GM21360 (cell line): Measurements from ENCODE around the gene NRSN1.

Experiments used
- ATAC-seq: cut with Tn5 transposase; IDR thresholded peaks from one replicate; pipeline ENCODE4 v1.9.1; 2021; ENCODE audit warnings: mild to moderate bottlenecking, moderate library complexity; ENCODE audit not compliant: unreplicated experiment

The NRSN1 gene, protein sequence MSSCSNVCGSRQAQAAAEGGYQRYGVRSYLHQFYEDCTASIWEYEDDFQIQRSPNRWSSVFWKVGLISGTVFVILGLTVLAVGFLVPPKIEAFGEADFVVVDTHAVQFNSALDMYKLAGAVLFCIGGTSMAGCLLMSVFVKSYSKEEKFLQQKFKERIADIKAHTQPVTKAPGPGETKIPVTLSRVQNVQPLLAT

DNA sequence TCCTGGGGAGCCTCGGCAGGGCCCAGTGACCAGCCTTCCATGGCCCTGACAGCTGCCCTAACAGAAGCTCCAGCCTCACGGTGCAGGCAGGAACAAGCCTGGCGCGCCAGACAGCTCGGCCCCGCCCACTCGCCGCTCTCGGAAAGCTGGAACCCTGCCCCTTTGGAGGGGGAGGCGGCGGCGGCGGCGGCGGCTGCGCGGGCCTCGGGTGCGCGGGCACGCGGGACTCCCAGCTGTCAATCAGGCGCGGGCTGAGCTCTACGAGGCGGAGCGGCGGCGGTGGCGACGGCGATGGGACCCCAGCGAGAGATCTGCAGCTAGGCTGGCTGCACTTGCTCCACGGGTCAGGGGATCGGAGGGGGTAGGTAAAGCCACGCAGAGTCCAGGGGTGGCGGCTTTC is at the start of gene NRSN1:
TSS of gene NRSN1 (plus strand) at position 236 of the 400 bp plus-strand sequence. CDS start 8,113 bp downstream, outside the sequence.
- ATAC-seq, result no peak

DNA sequence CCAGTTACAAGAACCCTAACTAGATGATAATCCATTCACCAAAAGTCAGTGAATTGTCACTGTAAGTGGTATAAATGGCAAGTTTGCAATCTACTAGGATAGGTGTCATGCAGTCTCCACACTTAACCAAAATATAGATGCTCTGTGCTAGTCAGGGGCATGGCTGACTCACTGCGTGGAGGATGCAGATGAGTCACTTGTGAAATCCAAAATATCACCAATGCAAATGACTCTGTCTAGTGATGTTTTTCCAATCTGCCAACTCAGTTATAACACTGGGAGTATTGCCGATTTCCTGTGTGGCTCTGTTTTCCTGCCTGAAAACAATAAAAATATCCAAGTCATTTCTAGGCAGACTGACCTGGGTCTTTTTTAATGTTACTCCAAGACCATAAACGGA is 47.8 kb upstream of the NRSN1 start:
- no peak for ATAC-seq

DNA sequence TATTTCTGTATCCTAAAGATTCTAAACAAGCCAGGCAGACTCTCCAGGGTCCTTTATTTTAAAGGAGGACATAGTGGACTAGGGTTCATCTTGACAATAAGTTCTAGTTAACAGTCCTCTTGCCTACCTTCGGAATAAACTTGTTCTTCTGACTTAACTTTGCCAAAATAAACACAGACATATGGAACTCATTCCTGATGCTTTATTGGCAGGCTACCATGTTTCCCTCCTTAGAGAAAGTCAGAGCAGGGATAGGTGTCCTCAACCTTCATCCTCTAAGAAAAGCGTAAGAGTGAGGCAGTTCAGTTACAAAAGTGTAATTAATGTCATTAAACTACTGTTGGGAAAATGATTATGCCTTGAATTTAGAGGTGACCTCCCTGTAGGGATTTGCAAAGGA is 46.9 kb upstream of the NRSN1 start:
- ATAC-seq, result no peak

DNA sequence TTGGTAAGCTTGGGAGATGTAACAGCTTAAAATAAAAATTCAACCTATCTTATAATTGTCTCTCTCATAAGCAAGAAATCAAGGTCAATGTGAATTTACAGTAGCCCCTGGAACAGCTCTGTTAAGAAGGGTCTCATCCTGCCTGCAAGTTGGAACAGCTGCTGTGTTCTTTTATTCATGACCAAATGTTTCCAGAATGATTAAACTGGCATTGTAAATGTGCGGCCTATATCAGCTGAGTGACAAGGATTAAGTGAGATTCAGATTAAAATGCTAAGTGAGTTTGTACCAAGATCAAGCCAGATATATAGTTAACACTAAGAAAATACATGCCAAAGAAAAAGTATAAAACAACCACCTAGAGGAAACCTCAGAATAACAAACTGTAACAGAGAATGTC is 45.3 kb upstream of the NRSN1 start:
- no peak for ATAC-seq

DNA sequence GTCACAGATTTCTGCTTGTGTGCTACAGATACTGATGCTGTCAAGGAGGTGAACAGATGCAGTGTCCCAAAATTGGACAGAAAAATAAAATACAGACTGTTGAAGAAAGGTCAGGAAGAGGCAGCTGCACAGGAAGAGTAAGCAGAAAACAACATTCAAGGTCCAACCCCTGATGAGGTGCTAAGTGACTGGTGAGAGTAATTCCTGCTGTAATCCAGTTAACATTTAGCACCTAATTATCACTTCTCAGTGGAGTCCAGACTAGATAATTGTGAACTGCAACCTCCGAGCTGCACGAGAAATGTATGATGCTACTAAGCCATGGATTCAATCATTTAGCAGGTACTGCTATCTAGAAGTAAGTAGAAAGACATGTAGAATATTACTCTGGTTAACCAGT is 36.3 kb upstream of the NRSN1 start:
- no peak for ATAC-seq

DNA sequence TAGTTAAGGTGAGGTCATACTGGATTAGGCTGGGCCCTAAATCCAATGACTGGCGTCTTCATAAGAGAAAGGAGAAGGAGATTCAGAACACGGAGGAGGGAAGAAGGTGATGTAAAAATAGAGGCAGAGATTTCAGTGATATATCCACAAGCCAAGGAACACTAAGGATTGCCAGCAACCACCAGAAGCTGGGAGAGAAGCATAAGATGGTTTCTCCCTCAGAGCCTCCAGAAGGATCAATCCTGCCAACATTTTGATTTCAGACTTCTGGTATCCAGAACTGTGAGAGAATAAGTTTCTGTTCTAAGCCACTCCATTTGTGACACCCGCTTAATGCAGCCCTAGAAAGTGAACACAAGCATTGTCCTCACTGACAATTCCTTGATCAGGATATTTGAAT is 33.6 kb upstream of the NRSN1 start:
- ATAC-seq, result no peak

DNA sequence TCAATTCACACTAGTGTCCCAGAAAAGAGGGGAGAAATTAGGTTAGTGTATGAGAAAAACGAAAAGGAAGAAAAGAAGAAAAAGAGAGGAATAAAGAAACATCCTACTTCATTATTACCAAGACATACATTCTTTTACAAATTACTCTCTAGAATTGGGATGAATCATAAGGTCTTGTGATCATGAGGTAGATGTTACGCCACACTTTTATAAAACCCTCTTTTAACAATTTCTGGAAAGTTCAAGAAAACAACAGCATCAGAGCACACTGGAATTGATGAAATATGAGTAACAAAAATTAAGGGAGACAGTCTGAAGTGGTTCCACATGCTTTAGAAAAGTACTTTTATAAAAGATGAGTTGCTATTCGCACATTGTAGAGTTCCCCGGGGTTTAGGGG is 32.6 kb upstream of the NRSN1 start:
- ATAC-seq, result no peak

DNA sequence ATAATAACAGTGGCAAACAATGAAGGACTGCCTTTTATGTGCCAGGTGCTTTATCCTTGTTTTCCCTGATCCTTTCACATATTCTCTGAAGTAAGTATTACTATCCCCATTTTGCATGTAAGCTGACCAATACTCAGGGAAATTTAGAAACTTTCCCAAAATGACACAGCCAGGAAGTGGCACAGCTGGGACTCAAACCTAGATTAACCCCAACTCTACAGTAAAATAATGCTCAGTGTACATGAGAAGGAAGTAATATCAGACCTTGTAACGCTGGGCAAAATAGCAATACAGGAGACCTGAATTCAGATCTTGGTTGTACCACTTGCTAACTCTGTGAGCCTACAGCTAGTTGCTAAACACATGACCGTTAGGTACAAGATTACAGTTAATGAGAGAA is 26.8 kb upstream of the NRSN1 start:
- ATAC-seq, result no peak

DNA sequence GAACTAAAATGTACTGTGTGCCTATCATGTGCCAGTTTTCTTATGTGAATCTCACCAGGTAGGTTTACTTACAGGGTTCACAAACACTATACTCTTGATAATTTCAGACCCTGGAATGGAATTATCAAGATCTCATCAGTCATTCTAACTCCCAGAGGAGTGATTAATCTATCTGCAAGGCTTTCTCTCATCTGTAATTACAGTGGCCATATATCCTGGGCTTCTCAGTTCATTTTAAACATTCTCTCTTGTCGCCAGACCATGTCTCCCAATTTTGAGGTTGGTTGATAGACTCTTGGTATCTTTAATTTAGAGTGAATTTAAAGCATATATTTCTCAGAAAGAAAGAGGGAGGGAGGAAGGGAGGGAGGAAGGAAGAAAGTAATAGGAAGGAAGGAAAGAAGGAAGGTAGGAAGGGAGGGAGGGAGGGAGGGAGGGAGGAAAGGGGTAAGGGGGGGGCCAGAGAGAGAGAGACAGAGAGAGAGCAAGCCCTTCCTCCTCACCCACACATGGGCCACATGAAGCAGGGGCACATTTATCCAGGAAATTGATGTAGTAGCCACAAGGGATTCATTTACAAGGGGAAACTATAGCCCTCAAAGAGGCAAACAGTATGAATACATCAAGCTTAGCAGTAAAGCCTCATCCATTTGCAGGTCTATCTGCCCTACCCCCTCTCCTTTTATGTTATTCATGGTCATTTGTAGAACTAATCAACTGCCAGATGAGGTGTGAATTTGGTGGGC is 25.8 kb upstream of the NRSN1 start:
- no peak for ATAC-seq

DNA sequence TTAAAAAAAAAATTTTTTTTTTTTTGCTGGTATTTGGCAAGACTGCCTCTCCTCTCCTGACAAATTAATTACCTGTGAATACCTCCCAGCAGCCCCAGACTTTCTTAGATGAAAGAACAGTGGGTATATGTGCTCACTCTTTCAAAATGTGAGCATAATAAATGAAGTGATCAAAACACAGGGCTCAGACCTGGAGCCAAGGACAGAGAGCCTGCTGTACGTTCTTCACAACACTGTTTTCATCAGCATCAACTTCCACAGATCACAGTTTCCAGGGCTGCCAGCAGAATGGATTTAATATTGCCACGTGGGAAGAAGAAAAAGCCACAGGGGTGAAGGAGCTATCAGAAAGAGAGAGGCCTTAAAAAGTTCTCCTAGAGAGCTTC is 25.3 kb upstream of the NRSN1 start:
- no peak for ATAC-seq

DNA sequence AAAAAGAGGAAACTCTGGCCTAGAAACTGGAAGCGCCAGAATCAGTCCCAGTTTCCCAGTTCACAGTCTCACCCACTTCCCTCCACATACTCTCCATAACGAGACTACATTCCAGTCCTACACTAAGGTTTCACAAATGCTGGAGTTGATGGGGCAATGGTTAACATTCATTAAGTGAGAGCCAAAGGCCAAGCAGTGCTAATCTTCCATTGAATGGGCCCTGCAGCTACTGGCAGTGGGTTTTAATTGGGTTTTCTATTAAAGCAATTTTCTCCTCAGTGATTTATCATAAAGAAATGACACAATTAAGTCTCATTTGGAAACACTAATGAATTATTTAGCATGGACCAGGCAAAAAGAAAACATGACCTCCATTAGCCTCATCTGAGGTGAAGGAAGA is 20.8 kb upstream of the NRSN1 start:
- ATAC-seq, result no peak

DNA sequence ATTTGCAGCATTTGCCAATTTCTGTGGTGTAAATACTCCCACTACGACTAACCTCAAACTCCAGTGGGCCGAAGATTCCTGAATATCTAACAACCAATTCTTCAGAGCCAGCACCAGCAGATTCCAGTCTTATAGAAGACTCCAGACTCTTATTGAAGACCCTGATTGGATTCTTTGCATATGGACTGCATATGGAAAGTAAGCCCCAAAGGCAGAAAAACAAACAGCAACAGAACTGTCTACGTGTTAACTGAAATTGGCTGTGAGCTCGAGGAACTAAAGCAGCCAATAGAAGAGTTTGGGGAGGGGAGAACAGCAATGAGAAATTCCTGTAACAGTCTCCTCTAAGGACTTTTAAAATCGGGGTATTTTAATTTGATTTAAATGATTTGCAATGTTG is 19.7 kb upstream of the NRSN1 start:
- no peak for ATAC-seq

DNA sequence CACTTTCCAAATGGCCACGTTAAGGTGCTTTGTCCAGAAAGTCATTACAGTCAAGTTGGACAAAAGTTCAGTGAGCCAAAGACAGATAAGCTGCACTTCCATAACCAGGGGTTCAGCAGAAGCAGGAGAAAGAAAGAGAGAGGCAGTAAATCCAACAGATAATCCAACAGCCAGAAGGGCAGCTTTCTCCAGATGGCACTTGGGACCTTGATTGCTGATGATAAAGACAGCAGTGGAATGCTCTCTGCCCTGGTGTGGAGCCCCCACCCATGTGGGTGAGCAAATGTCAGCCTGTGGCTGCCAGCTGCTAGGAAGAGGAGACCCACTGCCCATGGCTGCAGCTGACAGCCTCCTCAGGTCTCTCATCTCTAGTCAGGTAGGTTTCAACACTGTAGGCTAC is 18.7 kb upstream of the NRSN1 start:
- ATAC-seq, result no peak

DNA sequence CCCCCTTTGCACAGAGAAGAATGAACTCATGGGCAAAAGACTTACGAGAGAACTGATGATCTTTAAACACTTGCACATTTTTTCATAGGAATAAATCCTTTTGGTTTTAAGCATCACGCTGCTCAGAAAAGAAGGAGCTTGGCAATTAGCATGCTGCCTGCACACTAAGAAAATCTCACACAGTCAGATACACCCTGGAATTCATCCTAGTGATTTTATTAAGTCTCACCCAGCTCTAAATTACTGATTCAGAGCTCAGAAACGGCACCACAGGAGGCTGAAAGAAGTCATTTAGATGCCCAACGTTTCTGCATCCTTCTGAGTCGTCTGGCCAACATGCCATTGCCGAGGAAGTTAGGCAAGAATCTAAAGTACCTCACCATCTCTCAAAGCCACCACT is 18.0 kb upstream of the NRSN1 start:
- no peak for ATAC-seq

DNA sequence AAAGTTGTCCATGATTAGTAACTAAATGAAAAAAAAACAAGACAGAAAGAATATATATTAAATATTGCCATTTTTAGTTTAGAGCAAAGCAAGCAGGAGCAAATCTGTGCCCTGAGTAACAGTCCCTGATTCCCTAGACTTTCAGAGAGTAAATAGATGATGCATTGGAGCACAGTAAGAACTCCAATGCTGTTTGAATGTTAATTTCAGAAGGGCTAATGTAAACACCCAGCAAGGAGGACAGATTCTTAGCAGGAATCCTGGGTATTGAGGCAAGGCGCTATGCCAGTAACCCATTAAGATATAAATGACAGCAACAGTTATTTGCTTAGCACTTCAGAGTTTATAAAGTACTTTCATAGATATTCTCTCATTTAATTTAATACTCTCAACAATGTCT is 15.6 kb upstream of the NRSN1 start:
- ATAC-seq, result no peak

DNA sequence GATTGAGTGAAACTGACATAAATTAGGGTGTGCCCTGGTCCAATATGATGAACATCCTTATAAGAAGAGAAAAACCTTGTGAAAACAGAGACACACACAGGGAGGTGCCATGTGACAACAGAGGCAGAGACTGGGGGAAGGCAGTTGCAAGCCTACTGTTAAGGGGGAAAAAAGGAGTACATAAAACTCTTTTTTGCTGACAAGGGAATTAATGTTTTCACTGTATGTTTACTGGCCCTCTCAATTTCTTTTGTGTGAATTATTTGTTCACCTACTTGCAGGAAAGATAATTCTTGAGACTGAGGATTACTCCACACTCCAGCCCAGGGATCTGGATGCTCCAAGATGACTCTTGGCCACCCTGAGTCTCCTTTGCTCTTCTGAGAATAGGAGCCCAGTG is 12.1 kb upstream of the NRSN1 start:
- no peak for ATAC-seq

DNA sequence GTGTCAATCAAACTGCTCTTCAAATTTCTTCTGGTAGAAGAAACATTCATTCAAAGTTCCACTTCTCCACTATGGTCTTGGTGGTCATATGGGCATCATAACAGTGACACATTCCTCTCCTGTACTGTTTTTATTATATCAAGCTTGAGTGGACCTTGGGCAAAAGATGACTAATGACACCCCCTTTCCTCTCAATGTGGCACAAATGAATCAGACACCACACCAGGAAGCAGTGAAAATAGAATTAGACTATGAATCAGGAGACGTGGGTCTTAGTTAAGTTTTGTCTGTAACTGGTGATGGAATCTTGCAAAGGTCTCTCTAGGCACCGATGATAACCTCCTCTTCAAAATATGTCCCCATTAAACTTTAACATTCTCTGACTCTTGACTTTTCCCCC is 9.0 kb upstream of the NRSN1 start:
- ATAC-seq, result no peak

DNA sequence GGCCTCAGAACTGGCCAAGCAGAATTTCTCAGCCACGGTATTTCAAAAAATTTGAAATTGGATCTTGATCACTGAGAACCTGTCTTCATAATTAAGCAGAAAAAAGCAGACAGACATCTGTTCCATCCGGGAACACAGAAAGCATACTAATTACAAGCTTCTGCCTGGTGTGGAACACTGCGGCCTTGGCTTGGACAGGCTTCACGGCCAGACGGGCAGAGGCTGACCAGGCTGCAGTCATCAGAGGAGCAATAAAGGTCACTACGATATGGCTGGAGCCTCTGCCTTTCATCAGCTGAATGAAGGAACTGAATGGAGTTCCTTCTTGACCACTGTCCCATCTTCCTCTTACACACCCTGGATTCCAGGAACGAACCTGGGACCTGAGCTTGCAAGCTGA is 3.9 kb upstream of the NRSN1 start:
- ATAC-seq, result no peak

DNA sequence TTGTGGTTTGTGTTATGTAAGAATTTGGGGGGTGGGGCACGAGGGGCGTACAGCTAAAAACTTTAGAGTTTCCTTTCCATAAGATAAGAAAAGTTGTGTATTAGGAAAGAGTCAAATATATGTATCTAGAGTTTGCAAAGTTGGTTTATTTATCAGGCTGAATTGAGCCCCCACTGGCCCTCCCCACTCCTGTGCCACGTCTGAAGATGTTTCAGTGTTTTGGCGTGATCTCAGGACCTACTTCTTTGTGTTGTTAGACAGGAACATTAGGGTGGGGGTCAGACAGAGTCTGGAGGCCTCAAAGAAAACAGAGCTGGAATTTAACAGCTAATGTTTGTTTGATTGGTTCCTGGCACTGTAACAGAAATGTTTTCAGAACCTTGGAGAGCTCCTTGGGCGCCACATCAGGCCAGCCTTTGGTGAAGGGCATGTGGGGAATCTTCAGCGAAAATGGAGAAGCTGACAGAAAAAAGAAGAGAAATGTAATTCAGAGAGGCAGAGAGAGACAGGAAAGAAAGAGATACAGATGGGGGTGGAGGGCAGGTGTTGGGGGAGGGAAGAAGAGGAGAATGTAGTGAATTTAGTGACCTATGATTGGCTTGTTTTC is 674 bp downstream of the NRSN1 start:
- no peak for ATAC-seq

DNA sequence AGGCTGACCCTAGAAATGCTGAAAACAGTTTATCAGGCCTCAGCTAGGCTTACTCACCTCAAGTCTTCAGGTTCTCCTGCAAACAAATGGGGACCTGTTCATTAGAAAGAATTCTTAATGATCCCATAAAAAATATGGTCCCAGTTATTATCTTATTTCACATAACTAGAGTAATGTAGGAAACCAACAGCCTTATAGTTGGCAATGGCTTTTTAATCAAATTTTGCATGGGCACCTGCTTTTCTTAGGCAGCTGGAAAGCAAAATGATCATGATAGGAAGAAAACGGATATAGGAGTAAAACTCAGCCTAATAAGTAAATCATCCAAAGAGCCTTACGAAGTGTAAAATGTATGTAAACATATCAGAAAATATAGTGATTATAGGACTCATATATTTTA is 1.3 kb downstream of the NRSN1 start:
- no peak for ATAC-seq

DNA sequence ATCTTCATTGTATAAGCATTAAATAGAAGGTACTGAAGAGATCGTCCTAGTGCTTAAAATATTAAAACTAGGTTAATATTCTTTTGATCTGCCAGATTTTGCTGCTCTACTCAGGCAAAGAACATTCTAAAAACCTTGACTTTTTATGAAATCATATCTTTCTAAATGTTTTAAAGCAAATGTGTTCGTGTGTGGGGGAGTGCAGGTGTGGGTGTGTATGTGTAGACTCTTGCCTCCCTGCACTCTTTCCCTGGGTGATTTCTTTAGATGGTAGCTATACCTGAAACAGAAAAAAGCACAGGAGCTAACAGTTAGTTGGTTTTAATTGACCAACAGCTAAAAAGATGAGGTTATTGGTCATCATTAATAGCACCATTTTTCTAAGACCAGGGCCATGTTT is 5.7 kb downstream of the NRSN1 start:
- ATAC-seq, result no peak

DNA sequence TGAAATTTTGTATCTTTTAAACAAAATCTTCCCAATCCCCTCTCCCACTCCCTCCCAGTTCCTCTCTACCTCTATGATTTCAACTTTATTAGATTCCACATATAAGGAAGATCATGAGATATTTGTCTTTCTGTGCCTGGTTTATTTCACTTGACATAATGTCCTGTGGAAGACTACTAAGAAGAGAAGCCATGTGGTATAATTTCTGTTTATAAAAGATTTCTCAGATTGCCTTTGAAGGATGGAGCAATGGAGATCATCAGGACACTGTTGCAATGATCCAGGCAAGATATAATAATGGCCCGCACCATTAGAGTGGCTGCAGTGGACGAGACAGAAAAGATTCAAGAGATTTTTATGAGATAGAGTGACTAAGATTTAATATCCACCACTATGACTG is 13.1 kb downstream of the NRSN1 start:
- ATAC-seq, result no peak

DNA sequence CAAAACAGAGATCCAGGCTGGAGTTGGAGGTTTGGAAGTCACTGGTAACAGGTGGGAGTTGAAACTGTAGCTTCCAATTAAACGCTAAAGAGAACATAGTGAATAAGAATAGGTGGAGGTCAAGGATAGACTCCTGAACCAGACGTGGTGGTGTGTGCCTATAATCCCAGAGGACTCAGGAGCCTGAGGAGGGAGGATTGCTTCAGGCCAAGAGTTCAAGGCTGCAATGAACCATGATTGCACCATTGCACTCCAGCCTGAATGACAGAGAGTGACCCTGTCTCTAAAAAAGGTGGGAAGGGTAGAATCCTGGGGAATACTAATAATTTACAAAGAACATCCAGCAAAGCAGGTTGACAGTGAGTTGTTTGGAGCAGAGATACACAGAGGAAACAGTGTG is 13.6 kb downstream of the NRSN1 start:
- ATAC-seq, result no peak
